IMR-90 (cell line): ENCODE data around the gene NRP1. TPM values are rescaled to one million over a fixed set of nuclear protein-coding genes. Genes with fewer than 3 reads are reported as not detected.

Source experiments
- ATAC-seq: fragments of 200-7000 bp; cut with Tn5 transposase; 2 replicates; pipeline ENCODE4 v1.9.1; 2020; ENCODE audit warnings: low read depth, mild to moderate bottlenecking, moderate library complexity
- BruUV-seq: library from RNA; stranded (reverse); fragments of 400-500 nt; replicated peaks from 2 replicates; lab custom pipeline; 2021; lab: Mats Ljungman, UMichigan
- CTCF ChIA-PET: fragments of 300-600 bp; formaldehyde crosslinking; extraction: SDS; loops from one replicate; lab custom pipeline; 2021; ENCODE audit warnings: antibody characterized with exemption; lab: Yijun Ruan, JAX
- POLR2A ChIA-PET: fragments of 300-600 bp; sonication (Branson Sonifier 250); formaldehyde crosslinking; loops from one replicate; lab custom pipeline; 2022; ENCODE audit warnings: antibody characterized with exemption; ENCODE audit not compliant: unreplicated experiment; lab: Charles Lee
- DNase-seq: peaks from one replicate; pipeline ENCODE4 v3.0.0; 2013
- H2AFZ ChIP-seq: replicated peaks from 2 replicates; pipeline ENCODE3; 2013; ENCODE audit warnings: low read length, mild to moderate bottlenecking; ENCODE audit not compliant: poor library complexity
- H2AK5ac ChIP-seq: 2 replicates; pipeline ENCODE4 v1.6.1; 2013; ENCODE audit warnings: low read depth, low read length, inconsistent platforms
- H2AK9ac ChIP-seq: replicated peaks from 2 replicates; pipeline ENCODE3; 2013; ENCODE audit warnings: mild to moderate bottlenecking, low read depth, low read length, moderate library complexity; ENCODE audit not compliant: poor library complexity
- H2BK120ac ChIP-seq: 2 replicates; pipeline ENCODE4 v1.6.1; 2013; ENCODE audit warnings: low read depth, low read length, inconsistent platforms
- H2BK15ac ChIP-seq: 3 replicates; pipeline ENCODE4 v1.6.1; 2013; ENCODE audit warnings: low read depth, low read length, inconsistent platforms
- H2BK20ac ChIP-seq: 2 replicates; pipeline ENCODE4 v1.6.1; 2013; ENCODE audit warnings: low read depth, mild to moderate bottlenecking, inconsistent platforms, low read length, moderate library complexity
- H2BK5ac ChIP-seq: 2 replicates; pipeline ENCODE4 v1.6.1; 2013; ENCODE audit warnings: mild to moderate bottlenecking, low read depth, low read length, inconsistent platforms; ENCODE audit not compliant: poor library complexity, severe bottlenecking
- H3K14ac ChIP-seq: replicated peaks from 2 replicates; pipeline ENCODE4 v1.6.1; 2013; ENCODE audit warnings: low read depth, low read length, inconsistent platforms
- H3K18ac ChIP-seq: 2 replicates; pipeline ENCODE4 v1.6.1; 2013; ENCODE audit warnings: low read depth, low read length, control low read depth
- H3K23ac ChIP-seq: 2 replicates; pipeline ENCODE4 v1.6.1; 2013; ENCODE audit warnings: low read depth, low read length, inconsistent platforms
- H3K27ac ChIP-seq: 2 replicates; pipeline ENCODE4 v1.5.1; 2013; ENCODE audit warnings: mild to moderate bottlenecking, control low read depth, low read length; ENCODE audit not compliant: insufficient read depth
- H3K27me3 ChIP-seq: 2 replicates; pipeline ENCODE4 v1.6.1; 2013; ENCODE audit warnings: low read length; ENCODE audit not compliant: control insufficient read depth, insufficient read depth
- H3K36me3 ChIP-seq: 2 replicates; pipeline ENCODE4 v1.6.1; 2013; ENCODE audit warnings: low read length, mixed read lengths; ENCODE audit not compliant: control insufficient read depth, insufficient read depth
- H3K4ac ChIP-seq: 2 replicates; pipeline ENCODE4 v1.6.1; 2013; ENCODE audit warnings: low read depth, low read length, inconsistent platforms
- H3K4me1 ChIP-seq: 2 replicates; pipeline ENCODE4 v1.6.1; 2013; ENCODE audit warnings: low read length, mixed read lengths; ENCODE audit not compliant: control insufficient read depth, insufficient read depth
- H3K4me2 ChIP-seq: 2 replicates; pipeline ENCODE4 v1.6.1; 2013; ENCODE audit warnings: low read depth, mild to moderate bottlenecking, control low read depth, low read length, moderate library complexity
- H3K4me3 ChIP-seq: 2 replicates; pipeline ENCODE4 v1.5.1; 2013; ENCODE audit warnings: low read depth, mild to moderate bottlenecking, control low read depth, low read length, moderate library complexity; ENCODE audit not compliant: insufficient read depth
- H3K56ac ChIP-seq: 2 replicates; pipeline ENCODE4 v1.6.1; 2013; ENCODE audit warnings: low read length, inconsistent platforms; ENCODE audit not compliant: insufficient read depth; ENCODE audit errors: extremely low read depth
- H3K79me1 ChIP-seq, 2 experiments: 2 replicates each; pipeline ENCODE4 v1.6.1; 2013; ENCODE audit warnings: low read length in 2 of 2, inconsistent platforms in 1 of 2, low read depth in 1 of 2
- H3K9ac ChIP-seq: 2 replicates; pipeline ENCODE4 v1.6.1; 2013; ENCODE audit warnings: low read depth, low read length, control low read depth
- H3K9me1 ChIP-seq: 2 replicates; pipeline ENCODE4 v1.6.1; 2013; ENCODE audit warnings: low read length, inconsistent platforms; ENCODE audit not compliant: insufficient read depth
- H3K9me3 ChIP-seq: 2 replicates; pipeline ENCODE4 v1.6.1; 2013; ENCODE audit warnings: low read length; ENCODE audit not compliant: control insufficient read depth, insufficient read depth
- H4K20me1 ChIP-seq: 2 replicates; pipeline ENCODE4 v1.6.1; 2013; ENCODE audit warnings: low read length, inconsistent platforms; ENCODE audit not compliant: insufficient read depth
- H4K5ac ChIP-seq: 2 replicates; pipeline ENCODE4 v1.6.1; 2013; ENCODE audit warnings: mild to moderate bottlenecking, low read depth, low read length, control low read depth
- H4K8ac ChIP-seq, 2 experiments: 2 replicates each; pipeline ENCODE4 v1.6.1; 2013; ENCODE audit warnings: low read depth in 2 of 2, low read length in 2 of 2, control low read depth in 1 of 2, inconsistent platforms in 1 of 2
- H4K91ac ChIP-seq: 2 replicates; pipeline ENCODE4 v1.6.1; 2013; ENCODE audit warnings: low read depth, low read length, inconsistent platforms; ENCODE audit not compliant: insufficient read depth
- CEBPB ChIP-seq: IDR thresholded peaks from 2 replicates; pipeline ENCODE4 v1.6.1; 2012; ENCODE audit warnings: low read depth, low read length, improper control_type of control experiment
- MAZ ChIP-seq: IDR thresholded peaks from 2 replicates; pipeline ENCODE4 v1.6.1; 2012; ENCODE audit warnings: low read depth, mild to moderate bottlenecking, low read length, improper control_type of control experiment, moderate library complexity, borderline replicate concordance
- MXI1 ChIP-seq: IDR thresholded peaks from 2 replicates; pipeline ENCODE4 v1.6.1; 2012; ENCODE audit warnings: low read depth, mild to moderate bottlenecking, low read length, moderate library complexity, borderline replicate concordance
- NFE2L2 ChIP-seq: fragments of 150-350 bp; IDR thresholded peaks from 2 replicates; pipeline ENCODE4 v1.6.1; 2016; ENCODE audit warnings: low read depth, mild to moderate bottlenecking, low read length
- RCOR1 ChIP-seq: IDR thresholded peaks from 2 replicates; pipeline ENCODE4 v1.6.1; 2012; ENCODE audit warnings: mild to moderate bottlenecking, low read length, improper control_type of control experiment; ENCODE audit not compliant: insufficient replicate concordance
- WGBS, 2 experiments: methylation state at CpG; one replicate each; pipeline versions ENCODE4 v1.1.5 to v1.1.7; 2013; ENCODE audit warnings: missing lambda C conversion rate in 2 of 2; ENCODE audit not compliant: insufficient read length in 1 of 2; ENCODE audit errors: extremely low coverage in 2 of 2; 5-methylcytosine and 5-hydroxymethylcytosine counted together
- dilution Hi-C: fragments of 300-500 bp; cut with HindIII; formaldehyde crosslinking; loops from one replicate; pipeline ENCODE4 v1.14.3; 2018; ENCODE audit warnings: low sequenced_read_pairs; ENCODE audit not compliant: unreplicated experiment
- in situ Hi-C: fragments of 300-500 bp; cut with MboI; formaldehyde crosslinking; loops from 3 replicates; pipeline ENCODE4 v1.14.3; 2019; ENCODE audit warnings: low sequenced_read_pairs, inconsistent platforms, mixed read lengths
- intact Hi-C: fragments of 100-400 bp; cut with micrococcal nuclease; formaldehyde crosslinking; loops from 2 replicates; pipeline ENCODE4 v1.10.0; 2022
- polyA plus RNA-seq, 3 experiments: library from polyadenylated mRNA; depleted of rRNA; stranded (reverse); fragments of >200 nt; gene quantifications; 2 replicates each; pipeline ENCODE4 v1.2.3, GENCODE V29; 2012; ENCODE audit warnings: low replicate concordance in 1 of 3
- total RNA-seq: library from RNA; depleted of rRNA; stranded (reverse); fragments of >200 nt; gene quantifications from 2 replicates; pipeline ENCODE4 v1.2.3, GENCODE V29; 2012
- TF ChIP-seq, protein P1 (sequence below): fragments of 150-350 bp; IDR thresholded peaks from 2 replicates; pipeline ENCODE4 v1.6.1; 2016; ENCODE audit warnings: low read depth, mild to moderate bottlenecking, low read length, moderate library complexity, borderline replicate concordance

Gene NRP1
- total and polyA plus RNA-seq, 2 of the 4 experiments (the other 2 are of a cell fraction), result 108 to 227 TPM

DNA sequence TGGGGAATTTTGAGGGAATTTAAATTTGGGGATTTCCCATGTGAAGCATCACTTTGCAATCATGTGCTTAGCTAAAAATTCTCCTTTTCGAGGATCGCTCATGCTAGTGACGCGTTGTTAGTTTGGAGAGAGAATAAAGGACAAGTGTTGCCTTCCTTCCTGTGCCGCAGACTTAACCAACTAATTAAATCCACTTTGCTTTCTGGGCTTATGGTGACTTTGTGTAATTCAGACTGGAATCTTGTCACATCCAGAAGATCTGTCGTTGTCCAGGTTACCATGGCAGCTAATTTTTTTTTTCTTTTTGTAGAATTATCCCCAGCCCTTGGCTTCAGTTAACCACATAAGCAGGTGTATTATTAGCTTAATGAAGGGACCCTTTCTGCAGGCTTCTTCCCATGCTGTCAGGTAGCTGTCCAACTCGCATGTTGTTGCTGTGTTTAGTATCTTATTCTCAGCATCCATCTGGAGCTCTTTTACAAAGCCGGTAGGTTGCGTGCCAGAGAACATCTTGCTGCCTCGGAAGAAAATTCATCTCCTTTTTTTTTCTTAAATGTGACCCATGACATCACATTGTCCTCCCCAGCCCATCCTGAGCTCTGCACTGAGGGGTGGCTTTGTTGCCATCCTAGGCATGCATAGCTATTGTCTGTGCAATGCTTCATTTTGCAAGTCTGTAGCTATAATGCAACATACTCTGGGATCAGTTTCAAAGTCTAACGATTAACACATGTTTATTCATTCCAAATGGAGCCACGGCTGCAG is 47.2 kb upstream of the NRP1 start:
- peaks cover 10% of the 10 kb centered on the region; the same call in 1 of the 2 replicates for H3K9me1 ChIP-seq
- no peak overlapping the region for H2AK9ac ChIP-seq
- H3K14ac ChIP-seq, result peak overlapping the region; percentile 22; the same call in 1 of the 2 replicates
- H3K23ac ChIP-seq, result no peak overlapping the region
- no peaks in the 10 kb centered on the region for H4K20me1 ChIP-seq
- BruUV-seq, result no TSS peak
- peaks cover 14% of the 10 kb centered on the region for H3K4me1 ChIP-seq
- no peaks in the 10 kb centered on the region for H3K36me3 ChIP-seq
- H3K9ac ChIP-seq, result no peak overlapping the region
- H3K27ac ChIP-seq, result no peak overlapping the region
- no peaks in the 10 kb centered on the region for H3K27me3 ChIP-seq
- TF ChIP-seq MAZ (no peak), NFE2L2 (no peak), RCOR1 (no peak), MXI1 (no peak), CEBPB (peak; percentile 83)
- TF ChIP-seq, protein P1, sequence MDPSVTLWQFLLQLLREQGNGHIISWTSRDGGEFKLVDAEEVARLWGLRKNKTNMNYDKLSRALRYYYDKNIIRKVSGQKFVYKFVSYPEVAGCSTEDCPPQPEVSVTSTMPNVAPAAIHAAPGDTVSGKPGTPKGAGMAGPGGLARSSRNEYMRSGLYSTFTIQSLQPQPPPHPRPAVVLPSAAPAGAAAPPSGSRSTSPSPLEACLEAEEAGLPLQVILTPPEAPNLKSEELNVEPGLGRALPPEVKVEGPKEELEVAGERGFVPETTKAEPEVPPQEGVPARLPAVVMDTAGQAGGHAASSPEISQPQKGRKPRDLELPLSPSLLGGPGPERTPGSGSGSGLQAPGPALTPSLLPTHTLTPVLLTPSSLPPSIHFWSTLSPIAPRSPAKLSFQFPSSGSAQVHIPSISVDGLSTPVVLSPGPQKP, result no peak
- H2AK5ac ChIP-seq, result 0 out of 2 replicates have a peak overlapping the region, but pooled peaks have one; percentile 30
- dilution Hi-C loops, result no loop called here
- ChIA-PET POLR2A (interaction anchor here (0.6 kb wide), 1 partner anchor 1206 kb away, joined by 3 read pairs; no protein-coding TSS in a partner anchor), CTCF (no interaction called here)
- H4K8ac ChIP-seq, result peak overlapping the region in 1 of 2 experiments; percentile 24; a peak in 1 of 4 replicates
- H4K91ac ChIP-seq, result no peak overlapping the region
- 0 out of 4 replicates have a peak, but pooled peaks cover 0 to 2% of the 10 kb centered on the region in 2 experiments for H3K79me1 ChIP-seq
- intact Hi-C loops, result no loop called here
- no peak overlapping the region for H3K4me2 ChIP-seq
- WGBS, 2 experiments, result 80% methylated on average over 1 of the region's 12 CpGs; no CpG with 5 or more reads in 1 of the 2 experiments
- H2BK5ac ChIP-seq, result no peak overlapping the region
- H3K9me3 ChIP-seq, result no peaks in the 10 kb centered on the region
- 0 out of 2 replicates have a peak overlapping the region, but pooled peaks have one; percentile 17 for H3K4ac ChIP-seq
- H3K4me3 ChIP-seq, result no peak overlapping the region
- no peak overlapping the region for H3K18ac ChIP-seq
- H2BK15ac ChIP-seq, result peak overlapping the region; percentile 7; the same call in 1 of the 3 replicates
- peak overlapping the region; percentile 5; the same call in 1 of the 2 replicates for H2BK20ac ChIP-seq
- DNase-seq (peak; percentile 86), ATAC-seq (peak; percentile 86)
- no peak overlapping the region for H2AFZ ChIP-seq
- 0 out of 2 replicates have a peak overlapping the region, but pooled peaks have one; percentile 38 for H2BK120ac ChIP-seq
- in situ Hi-C loops, result no loop called here
- no peak overlapping the region for H3K56ac ChIP-seq
- H4K5ac ChIP-seq, result no peak overlapping the region
